Mesenchymal stem cell (in vitro differentiated cells and primary cell): ENCODE results near the gene KLHDC8B.
A peak's percentile ranks its signal among the peaks of the same experiment; 100 is the strongest.

ENCODE experiments used
- DNase-seq: peaks from one replicate; pipeline ENCODE4 v3.0.0-alpha.2; 2013
- H2AFZ ChIP-seq: one replicate; pipeline ENCODE4 v1.6.1; 2013; ENCODE audit warnings: low read depth, mild to moderate bottlenecking, control low read depth, inconsistent platforms, low read length, moderate library complexity
- H2AK5ac ChIP-seq: 2 replicates; pipeline ENCODE4 v1.6.1; 2013; ENCODE audit warnings: low read length, moderate library complexity, mild to moderate bottlenecking, inconsistent platforms; ENCODE audit not compliant: severe bottlenecking
- H2BK120ac ChIP-seq: one replicate; pipeline ENCODE4 v1.6.1; 2013; ENCODE audit warnings: low read depth, mild to moderate bottlenecking, inconsistent platforms, low read length, moderate library complexity
- H2BK12ac ChIP-seq, 2 experiments: one replicate each; pipeline ENCODE4 v1.6.1; 2013; ENCODE audit warnings: inconsistent platforms in 2 of 2, low read length in 2 of 2, mild to moderate bottlenecking in 2 of 2, moderate library complexity in 2 of 2, control low read depth in 1 of 2
- H2BK15ac ChIP-seq: one replicate; pipeline ENCODE4 v1.6.1; 2013; ENCODE audit warnings: mild to moderate bottlenecking, low read depth, inconsistent platforms; ENCODE audit not compliant: poor library complexity, severe bottlenecking
- H2BK5ac ChIP-seq: 2 replicates; pipeline ENCODE4 v1.6.1; 2013; ENCODE audit warnings: low read depth, mild to moderate bottlenecking, low read length, control low read depth, inconsistent platforms; ENCODE audit not compliant: poor library complexity, severe bottlenecking
- H3K14ac ChIP-seq, 2 experiments: one replicate each; pipeline ENCODE4 v1.6.1; 2013; ENCODE audit warnings: inconsistent platforms in 2 of 2, low read length in 2 of 2, control low read depth in 1 of 2, mild to moderate bottlenecking in 1 of 2, moderate library complexity in 1 of 2
- H3K18ac ChIP-seq, 2 experiments: one replicate each; pipeline ENCODE4 v1.6.1; 2013; ENCODE audit warnings: inconsistent platforms in 2 of 2, low read length in 2 of 2, control low read depth in 1 of 2, low read depth in 1 of 2, mild to moderate bottlenecking in 1 of 2
- H3K23ac ChIP-seq, 2 experiments: one replicate each; pipeline ENCODE4 v1.6.1; 2013; ENCODE audit warnings: inconsistent platforms in 2 of 2, low read length in 2 of 2, mild to moderate bottlenecking in 2 of 2, moderate library complexity in 2 of 2, control low read depth in 1 of 2
- H3K27ac ChIP-seq: 2 replicates; pipeline ENCODE4 v1.5.1; 2013; ENCODE audit warnings: mild to moderate bottlenecking, moderate library complexity, low read length, control low read depth, inconsistent platforms; ENCODE audit not compliant: poor library complexity, severe bottlenecking
- H3K27me3 ChIP-seq, 2 experiments: 2 replicates each; pipeline versions ENCODE4 v1.6.1 to v1.7.0; 2013; ENCODE audit warnings: low read length in 2 of 2, mild to moderate bottlenecking in 2 of 2, moderate library complexity in 2 of 2, control low read depth in 1 of 2, inconsistent platforms in 1 of 2; ENCODE audit not compliant: control insufficient read depth in 1 of 2, insufficient read depth in 1 of 2
- H3K36me3 ChIP-seq, 2 experiments: 2 replicates each; pipeline versions ENCODE4 v1.6.1 to v1.7.0; 2013; ENCODE audit warnings: low read length in 2 of 2, control low read depth in 1 of 2, inconsistent platforms in 1 of 2, low read depth in 1 of 2, mild to moderate bottlenecking in 1 of 2; ENCODE audit not compliant: insufficient read depth in 2 of 2, control insufficient read depth in 1 of 2
- H3K4ac ChIP-seq, 2 experiments: one replicate each; pipeline ENCODE4 v1.6.1; 2013; ENCODE audit warnings: inconsistent platforms in 2 of 2, low read length in 2 of 2, mild to moderate bottlenecking in 2 of 2, moderate library complexity in 2 of 2, control low read depth in 1 of 2, low read depth in 1 of 2
- H3K4me1 ChIP-seq: 2 replicates; pipeline ENCODE4 v1.6.1; 2013; ENCODE audit warnings: low read depth, low read length, control low read depth; ENCODE audit not compliant: control insufficient read depth, insufficient read depth
- H3K4me2 ChIP-seq: 2 replicates; pipeline ENCODE4 v1.6.1; 2013; ENCODE audit warnings: low read length, mild to moderate bottlenecking, inconsistent platforms; ENCODE audit not compliant: poor library complexity, severe bottlenecking
- H3K4me3 ChIP-seq, 2 experiments: 2 replicates each; pipeline versions ENCODE4 v1.5.1 to v1.7.0; 2013; ENCODE audit warnings: low read length in 2 of 2, mild to moderate bottlenecking in 2 of 2, control low read depth in 1 of 2, low read depth in 1 of 2; ENCODE audit not compliant: insufficient read depth in 1 of 2
- H3K79me1 ChIP-seq: replicated peaks from 2 replicates; pipeline ENCODE4 v1.6.1; 2013; ENCODE audit warnings: mild to moderate bottlenecking, control low read depth, low read length, inconsistent platforms; ENCODE audit not compliant: poor library complexity, severe bottlenecking
- H3K9ac ChIP-seq: 2 replicates; pipeline ENCODE4 v1.7.0; 2013; ENCODE audit warnings: mild to moderate bottlenecking, low read length, moderate library complexity
- H3K9me3 ChIP-seq: 2 replicates; pipeline ENCODE4 v1.7.0; 2013; ENCODE audit warnings: mild to moderate bottlenecking, low read length; ENCODE audit not compliant: control insufficient read depth
- H4K8ac ChIP-seq: one replicate; pipeline ENCODE4 v1.6.1; 2013; ENCODE audit warnings: inconsistent platforms, mild to moderate bottlenecking, low read length, moderate library complexity
- H4K91ac ChIP-seq: one replicate; pipeline ENCODE4 v1.6.1; 2013; ENCODE audit warnings: mild to moderate bottlenecking, low read length, inconsistent platforms
- WGBS: methylation state at CpG from one replicate; pipeline ENCODE4 v1.1.7; 2013; ENCODE audit warnings: mixed read lengths; 5-methylcytosine and 5-hydroxymethylcytosine counted together

KLHDC8B gene

GRCh38 chr3:49171775-49172500, 540 bp downstream of the KLHDC8B start:
- Histone ChIP-seq H4K91ac (peak overlapping the region; percentile 47), H3K9ac (peak overlapping the region; percentile 94), H2BK15ac (peak overlapping the region; percentile 79), H3K4me2 (peak overlapping the region; percentile 64), H3K4ac (peak overlapping the region; percentile 24 to 88), H4K8ac (peak overlapping the region; percentile 79), H3K4me3 (peak overlapping the region; percentile 76 to 92), H3K27me3 (no peaks in the 10 kb centered on the region), H3K4me1 (peaks cover 30% of the 10 kb centered on the region), H3K79me1 (peaks cover 19% of the 10 kb centered on the region), H3K27ac (no peak overlapping the region), H2BK12ac (peak overlapping the region in 1 of 2 experiments; percentile 49), H3K14ac (peak overlapping the region in 1 of 2 experiments; percentile 35), H3K9me3 (no peaks in the 10 kb centered on the region), H3K18ac (peak overlapping the region; percentile 49 to 63), H2AFZ (peak overlapping the region; percentile 84), H2BK5ac (no peak overlapping the region), H2AK5ac (no peak overlapping the region), H2BK120ac (peak overlapping the region; percentile 27), H3K23ac (peak overlapping the region in 1 of 2 experiments; percentile 65), H3K36me3 (peaks cover 27 to 39% of the 10 kb centered on the region in 2 experiments)
- WGBS: 35% methylated on average over 3 of the region's 7 CpGs
- DNase-seq: peak; percentile 5

DNA sequence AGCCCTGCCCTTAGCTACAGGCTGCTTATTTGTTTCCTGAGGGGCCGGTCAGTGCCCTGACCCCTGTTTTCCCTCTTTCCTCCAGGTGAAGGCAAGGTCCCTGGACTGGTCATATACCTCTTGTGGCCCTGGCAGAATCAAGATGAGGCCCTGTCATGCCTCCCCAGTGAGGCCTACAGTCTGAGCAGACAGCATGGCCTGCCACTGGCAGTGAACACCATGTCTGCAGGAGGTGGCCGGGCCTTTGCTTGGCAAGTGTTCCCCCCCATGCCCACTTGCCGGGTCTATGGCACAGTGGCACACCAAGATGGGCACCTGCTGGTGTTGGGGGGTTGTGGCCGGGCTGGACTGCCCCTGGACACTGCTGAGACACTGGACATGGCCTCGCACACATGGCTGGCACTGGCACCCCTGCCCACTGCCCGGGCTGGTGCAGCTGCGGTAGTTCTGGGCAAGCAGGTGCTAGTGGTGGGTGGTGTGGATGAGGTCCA, 1.2 kb downstream of the KLHDC8B start:
- H3K9me3 ChIP-seq: no peaks in the 10 kb centered on the region
- H3K18ac ChIP-seq: peak overlapping the region; percentile 4 to 48
- H3K4me1 ChIP-seq: peaks cover 30% of the 10 kb centered on the region
- no peaks in the 10 kb centered on the region for H3K27me3 ChIP-seq
- peaks cover 32 to 43% of the 10 kb centered on the region in 2 experiments for H3K36me3 ChIP-seq
- H3K14ac ChIP-seq: peak overlapping the region in 1 of 2 experiments; percentile 23
- H3K27ac ChIP-seq: no peak overlapping the region
- peak overlapping the region in 1 of 2 experiments; percentile 92 for H3K4me3 ChIP-seq
- no peak for DNase-seq
- no peak overlapping the region for H2AK5ac ChIP-seq
- H3K23ac ChIP-seq: peak overlapping the region in 1 of 2 experiments; percentile 1
- H2AFZ ChIP-seq: no peak overlapping the region
- 91% methylated on average over 7 of the region's 7 CpGs for WGBS
- peak overlapping the region; percentile 44 for H2BK15ac ChIP-seq
- H2BK5ac ChIP-seq: no peak overlapping the region
- H2BK120ac ChIP-seq: peak overlapping the region; percentile 85
- peak overlapping the region; percentile 94 for H3K9ac ChIP-seq
- H4K91ac ChIP-seq: peak overlapping the region; percentile 52
- H4K8ac ChIP-seq: peak overlapping the region; percentile 8
- H2BK12ac ChIP-seq: peak overlapping the region in 1 of 2 experiments; percentile 85
- H3K79me1 ChIP-seq: peaks cover 19% of the 10 kb centered on the region
- H3K4me2 ChIP-seq: peak overlapping the region; percentile 64
- peak overlapping the region; percentile 3 to 56 for H3K4ac ChIP-seq

DNA sequence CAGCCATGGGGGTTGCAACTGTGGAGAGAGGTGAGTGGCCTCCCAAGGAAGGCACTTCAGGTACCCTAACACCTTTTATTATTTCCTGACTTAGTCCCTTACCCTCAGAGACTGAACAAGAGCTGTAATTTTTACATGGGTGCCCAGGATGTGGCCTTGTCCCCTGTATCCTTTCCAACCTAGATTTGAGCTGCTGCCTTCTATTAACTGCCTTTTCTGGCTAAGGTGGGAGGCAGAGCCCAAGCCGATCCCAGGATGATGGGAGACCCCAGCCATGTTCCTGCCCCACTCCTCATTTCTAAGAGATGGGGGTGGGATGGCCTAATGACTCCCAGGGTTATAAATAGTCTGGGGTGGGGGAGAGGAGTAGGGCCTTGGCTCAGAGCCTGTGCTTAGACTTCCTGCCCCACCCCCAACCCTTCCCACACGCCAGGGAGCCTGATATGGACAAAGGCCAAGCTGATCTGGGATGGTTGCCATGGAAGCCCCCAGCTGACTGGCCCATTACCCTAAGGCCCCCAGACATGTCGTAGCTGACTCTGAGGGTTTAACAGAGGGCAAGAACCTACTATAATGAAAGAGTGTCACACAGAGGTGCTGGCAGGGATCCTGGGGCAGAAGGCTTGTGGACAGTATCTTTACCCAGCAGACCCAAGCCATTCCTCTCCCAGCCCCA, 1.9 kb downstream of the KLHDC8B start:
- Histone ChIP-seq H3K4me3 (peak overlapping the region in 1 of 2 experiments; percentile 92), H2AK5ac (no peak overlapping the region), H2AFZ (no peak overlapping the region), H3K18ac (peak overlapping the region; percentile 4 to 48), H3K4ac (peak overlapping the region; percentile 37 to 56), H3K4me2 (no peak overlapping the region), H3K9me3 (no peaks in the 10 kb centered on the region), H3K36me3 (peaks cover 32 to 44% of the 10 kb centered on the region in 2 experiments), H2BK12ac (peak overlapping the region; percentile 59 to 85), H2BK15ac (peak overlapping the region; percentile 9), H3K14ac (peak overlapping the region in 1 of 2 experiments; percentile 3), H3K27me3 (no peaks in the 10 kb centered on the region), H2BK5ac (no peak overlapping the region), H3K23ac (no peak overlapping the region), H3K27ac (no peak overlapping the region), H3K9ac (peak overlapping the region; percentile 94), H3K79me1 (peaks cover 19% of the 10 kb centered on the region), H2BK120ac (peak overlapping the region; percentile 85), H4K91ac (peak overlapping the region; percentile 63), H3K4me1 (peaks cover 30% of the 10 kb centered on the region), H4K8ac (peak overlapping the region; percentile 8)
- WGBS: 22% methylated on average over 1 of the region's 3 CpGs
- DNase-seq: peak; percentile 54

- Histone ChIP-seq H3K79me1 (peaks cover 19% of the 10 kb centered on the region), H4K8ac (no peak overlapping the region), H2BK120ac (no peak overlapping the region), H2AFZ (no peak overlapping the region), H3K4me2 (no peak overlapping the region), H3K4me1 (peaks cover 30% of the 10 kb centered on the region), H2BK5ac (no peak overlapping the region), H2BK12ac (peak overlapping the region in 1 of 2 experiments; percentile 59), H3K9ac (peak overlapping the region; percentile 94), H4K91ac (peak overlapping the region; percentile 28), H3K9me3 (no peaks in the 10 kb centered on the region), H3K4me3 (peak overlapping the region in 1 of 2 experiments; percentile 92), H3K18ac (peak overlapping the region in 1 of 2 experiments; percentile 6), H3K23ac (no peak overlapping the region), H2AK5ac (no peak overlapping the region), H3K4ac (no peak overlapping the region), H3K36me3 (peaks cover 32 to 44% of the 10 kb centered on the region in 2 experiments), H3K14ac (no peak overlapping the region), H3K27ac (no peak overlapping the region), H3K27me3 (no peaks in the 10 kb centered on the region), H2BK15ac (peak overlapping the region; percentile 9)
- WGBS: 46% methylated on average over 4 of the region's 4 CpGs
- DNase-seq: peak; percentile 28
Observed at GRCh38 chr3:49173792-49174170, 2.4 kb downstream of the KLHDC8B start.
